HEK293 (cell line): Measurements from ENCODE around the gene CACNA2D3.
A peak's percentile ranks its signal among the peaks of the same experiment; 100 is the strongest.

Source experiments
- CTCF ChIA-PET: fragments of 350-600 bp; formaldehyde crosslinking; extraction: SDS; loops from one replicate; lab custom pipeline; 2021; ENCODE audit warnings: antibody characterized with exemption; lab: Yijun Ruan, JAX
- POLR2A ChIA-PET: fragments of 300-600 bp; formaldehyde crosslinking; extraction: SDS; loops from one replicate; lab custom pipeline; 2020; ENCODE audit warnings: antibody characterized with exemption, inconsistent platforms; lab: Yijun Ruan, JAX
- H3K27ac ChIP-seq: fragments of 200-500 bp; sonication (Bioruptor generic); 2 replicates; pipeline ENCODE4 v1.5.1; 2014; ENCODE audit warnings: low read depth, low read length, control low read depth, inconsistent platforms; ENCODE audit errors: extremely low read depth
- H3K36me3 ChIP-seq, 2 experiments: fragments of 200-500 bp in 1 of 2; sonication (Bioruptor generic) in 1 of 2; 1 replicate in 1 of 2; 2 replicates in 1 of 2; pipeline ENCODE4 v1.5.1; 2014 to 2017; ENCODE audit warnings: inconsistent platforms in 2 of 2, low read length in 2 of 2; ENCODE audit not compliant: control insufficient read depth in 2 of 2, insufficient read depth in 1 of 2
- H3K4me1 ChIP-seq: fragments of 200-500 bp; sonication (Bioruptor generic); 2 replicates; pipeline ENCODE4 v1.5.1; 2014; ENCODE audit warnings: mild to moderate bottlenecking, low read length, inconsistent platforms; ENCODE audit not compliant: control insufficient read depth, insufficient read depth
- H3K4me3 ChIP-seq: 2 replicates; pipeline ENCODE4 v1.5.1; 2011; ENCODE audit warnings: low read depth, mild to moderate bottlenecking, control low read depth, low read length, moderate library complexity
- H3K9me3 ChIP-seq: fragments of 200-500 bp; sonication (Bioruptor generic); 2 replicates; pipeline ENCODE4 v1.5.1; 2014; ENCODE audit warnings: low read depth, low read length, inconsistent platforms; ENCODE audit not compliant: control insufficient read depth, insufficient read depth
- ATF2 ChIP-seq: fragments of 450-650 bp; formaldehyde crosslinking; IDR thresholded peaks from 2 replicates; pipeline ENCODE4 v1.5.1; 2016; ENCODE audit warnings: missing biosample characterization, missing genetic modification characterization, low read depth
- HOXC10 ChIP-seq: sonication (generic); formaldehyde crosslinking; IDR thresholded peaks from 2 replicates; pipeline ENCODE4 v1.8.1; 2023; ENCODE audit warnings: mild to moderate bottlenecking, missing genetic modification reagents
- PRDM2 ChIP-seq: fragments of 450-650 bp; formaldehyde crosslinking; IDR thresholded peaks from 2 replicates; pipeline ENCODE4 v1.5.1; 2016; ENCODE audit warnings: missing biosample characterization, missing genetic modification characterization, borderline replicate concordance
- ZBTB1 ChIP-seq: fragments of 450-650 bp; formaldehyde crosslinking; IDR thresholded peaks from 2 replicates; pipeline ENCODE4 v1.5.1; 2016; ENCODE audit warnings: missing biosample characterization, missing genetic modification characterization
- ZBTB17 ChIP-seq: fragments of 450-650 bp; formaldehyde crosslinking; IDR thresholded peaks from 2 replicates; pipeline ENCODE4 v1.5.1; 2016; ENCODE audit warnings: missing biosample characterization, missing genetic modification characterization
- ZNF138 ChIP-seq: fragments of 450-650 bp; formaldehyde crosslinking; IDR thresholded peaks from 2 replicates; pipeline ENCODE4 v1.5.1; 2016; ENCODE audit warnings: missing biosample characterization, missing genetic modification characterization, borderline replicate concordance
- ZNF157 ChIP-seq: fragments of 450-650 bp; formaldehyde crosslinking; IDR thresholded peaks from 2 replicates; pipeline ENCODE4 v1.5.1; 2016; ENCODE audit warnings: missing biosample characterization, missing genetic modification characterization
- ZNF18 ChIP-seq: fragments of 450-650 bp; formaldehyde crosslinking; IDR thresholded peaks from 2 replicates; pipeline ENCODE4 v1.5.1; 2016; ENCODE audit warnings: missing biosample characterization, missing genetic modification characterization
- ZNF280C ChIP-seq: fragments of 450-650 bp; formaldehyde crosslinking; IDR thresholded peaks from 2 replicates; pipeline ENCODE4 v1.5.1; 2016; ENCODE audit warnings: missing biosample characterization, missing genetic modification characterization
- ZNF394 ChIP-seq: fragments of 450-650 bp; formaldehyde crosslinking; IDR thresholded peaks from 2 replicates; pipeline ENCODE4 v1.5.1; 2016; ENCODE audit warnings: missing biosample characterization, missing genetic modification characterization, mild to moderate bottlenecking, moderate library complexity, borderline replicate concordance
- ZNF501 ChIP-seq: fragments of 450-650 bp; formaldehyde crosslinking; IDR thresholded peaks from 2 replicates; pipeline ENCODE4 v1.5.1; 2016; ENCODE audit warnings: missing biosample characterization, missing genetic modification characterization
- ZNF558 ChIP-seq: fragments of 450-650 bp; formaldehyde crosslinking; IDR thresholded peaks from 2 replicates; pipeline ENCODE4 v1.5.1; 2016; ENCODE audit warnings: missing biosample characterization, missing genetic modification characterization
- ZNF610 ChIP-seq: fragments of 450-650 bp; formaldehyde crosslinking; IDR thresholded peaks from 2 replicates; pipeline ENCODE4 v1.5.1; 2016; ENCODE audit warnings: missing biosample characterization, missing genetic modification characterization, borderline replicate concordance
- ZNF645 ChIP-seq: fragments of 450-650 bp; formaldehyde crosslinking; IDR thresholded peaks from 2 replicates; pipeline ENCODE4; 2016; ENCODE audit warnings: missing biosample characterization, missing genetic modification characterization
- ZNF76 ChIP-seq: fragments of 450-650 bp; formaldehyde crosslinking; IDR thresholded peaks from 2 replicates; pipeline ENCODE4; 2016; ENCODE audit warnings: low read depth, missing biosample characterization, missing genetic modification characterization, borderline replicate concordance
- ZSCAN23 ChIP-seq: fragments of 450-650 bp; formaldehyde crosslinking; IDR thresholded peaks from 2 replicates; pipeline ENCODE4 v1.5.1; 2016; ENCODE audit warnings: missing biosample characterization, missing genetic modification characterization
- TF ChIP-seq, protein P1 (sequence below): fragments of 450-650 bp; formaldehyde crosslinking; IDR thresholded peaks from 2 replicates; pipeline ENCODE4 v1.5.1; 2016; ENCODE audit warnings: missing biosample characterization, missing genetic modification characterization

Gene CACNA2D3

DNA sequence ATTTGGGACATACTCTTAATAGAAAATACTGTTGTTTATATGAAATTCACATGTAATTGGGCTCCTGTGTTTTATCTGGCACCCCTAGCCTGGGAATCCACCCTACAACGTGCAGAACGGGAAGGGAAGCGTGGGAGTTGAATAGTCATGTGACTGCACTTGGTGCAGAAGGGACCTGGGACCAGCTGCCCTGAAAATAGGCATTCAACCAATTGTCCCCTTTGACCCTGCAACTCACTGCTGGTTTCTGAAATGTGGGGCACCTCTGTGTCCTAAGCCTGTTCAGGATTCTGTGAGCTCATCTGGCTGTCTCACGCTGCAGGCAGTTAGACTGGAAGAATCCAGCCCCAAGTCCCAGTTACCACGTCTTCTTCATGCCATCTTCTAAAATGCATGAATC lies 79.7 kb downstream of the CACNA2D3 start (continued):
- TF ChIP-seq PRDM2 (no peak), ZNF501 (tag by site-specific recombination) (no peak), HOXC10 (CRISPR knock-in tag) (no peak), ZNF280C (tag by site-specific recombination) (no peak), ZNF18 (tag by site-specific recombination) (no peak), ZNF157 (no peak)

GRCh38 chr3:54202651-54203248 lies 80.4 kb downstream of the CACNA2D3 start:
- CTCF ChIA-PET: interaction anchor here (0.8 to 1.0 kb wide), 2 partner anchors 56 to 131 kb away, joined by 3 read pairs; no protein-coding TSS in a partner anchor
- Histone ChIP-seq H3K27ac (no peak overlapping the region), H3K4me3 (no peak overlapping the region), H3K36me3 (no peaks in the 10 kb centered on the region), H3K9me3 (no peaks in the 10 kb centered on the region), H3K4me1 (no peaks in the 10 kb centered on the region)
- TF ChIP-seq ZNF610 (tag by site-specific recombination) (no peak), ZBTB1 (tag by site-specific recombination) (no peak), ATF2 (tag by site-specific recombination) (no peak), ZSCAN23 (no peak)
- POLR2A ChIA-PET: no interaction called here

DNA sequence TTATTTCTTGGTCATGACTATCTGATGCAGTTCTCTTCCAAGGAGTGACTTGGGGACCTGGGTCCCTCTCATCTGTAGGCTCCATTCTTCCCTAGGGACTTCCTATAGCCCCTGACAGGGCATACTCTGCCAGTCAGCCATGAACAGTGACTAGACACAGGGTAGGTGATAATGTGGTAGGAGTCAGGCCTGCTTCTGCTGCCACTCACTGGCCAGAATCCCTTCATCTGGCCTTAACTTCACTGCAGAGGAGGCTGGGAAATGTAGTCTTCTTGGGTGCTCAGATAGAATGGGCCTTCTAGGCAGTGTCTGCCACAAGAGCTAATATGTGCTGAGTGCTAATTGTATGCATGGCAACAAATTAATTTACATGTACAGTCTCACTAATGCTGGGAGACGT lies 84.5 kb downstream of the CACNA2D3 start:
- H3K4me1 ChIP-seq: no peaks in the 10 kb centered on the region
- TF ChIP-seq ZNF394 (no peak), ZNF76 (tag by site-specific recombination) (no peak), ZNF558 (tag by site-specific recombination) (no peak), ZNF645 (no peak), ZBTB17 (0 out of 2 replicates have a peak, but pooled peaks have one; percentile 28), ZNF138 (tag by site-specific recombination) (no peak)
- TF ChIP-seq, protein P1, sequence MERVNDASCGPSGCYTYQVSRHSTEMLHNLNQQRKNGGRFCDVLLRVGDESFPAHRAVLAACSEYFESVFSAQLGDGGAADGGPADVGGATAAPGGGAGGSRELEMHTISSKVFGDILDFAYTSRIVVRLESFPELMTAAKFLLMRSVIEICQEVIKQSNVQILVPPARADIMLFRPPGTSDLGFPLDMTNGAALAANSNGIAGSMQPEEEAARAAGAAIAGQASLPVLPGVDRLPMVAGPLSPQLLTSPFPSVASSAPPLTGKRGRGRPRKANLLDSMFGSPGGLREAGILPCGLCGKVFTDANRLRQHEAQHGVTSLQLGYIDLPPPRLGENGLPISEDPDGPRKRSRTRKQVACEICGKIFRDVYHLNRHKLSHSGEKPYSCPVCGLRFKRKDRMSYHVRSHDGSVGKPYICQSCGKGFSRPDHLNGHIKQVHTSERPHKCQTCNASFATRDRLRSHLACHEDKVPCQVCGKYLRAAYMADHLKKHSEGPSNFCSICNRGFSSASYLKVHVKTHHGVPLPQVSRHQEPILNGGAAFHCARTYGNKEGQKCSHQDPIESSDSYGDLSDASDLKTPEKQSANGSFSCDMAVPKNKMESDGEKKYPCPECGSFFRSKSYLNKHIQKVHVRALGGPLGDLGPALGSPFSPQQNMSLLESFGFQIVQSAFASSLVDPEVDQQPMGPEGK (tag by site-specific recombination): no peak
- ChIA-PET POLR2A (no interaction called here), CTCF (interaction anchor here (0.7 kb wide), 1 partner anchor 87 kb away, joined by 3 read pairs; no protein-coding TSS in a partner anchor)
- no peaks in the 10 kb centered on the region for H3K36me3 ChIP-seq
- H3K4me3 ChIP-seq: no peak overlapping the region
- no peak overlapping the region for H3K27ac ChIP-seq
- no peaks in the 10 kb centered on the region for H3K9me3 ChIP-seq
